PFSK-1 (cell line): ENCODE results near the gene TSPAN16.

Source experiments
- POLR2AphosphoS5 ChIP-seq: IDR thresholded peaks from 2 replicates; pipeline ENCODE4 v1.6.1; 2012; ENCODE audit warnings: low read depth, mild to moderate bottlenecking, control low read depth, low read length, moderate library complexity
- TAF1 ChIP-seq: IDR thresholded peaks from 2 replicates; pipeline ENCODE4 v1.6.1; 2012; ENCODE audit warnings: low read length, control low read depth, borderline replicate concordance; ENCODE audit not compliant: insufficient read depth
- TF ChIP-seq, protein P1 (sequence below), 2 experiments: IDR thresholded peaks; 2 replicates each; pipeline versions ENCODE4 v1.6.1 to v1.8.0; 2011 to 2012; ENCODE audit warnings: low read depth in 2 of 2, low read length in 2 of 2, control low read depth in 1 of 2, inconsistent platforms in 1 of 2, mild to moderate bottlenecking in 1 of 2, moderate library complexity in 1 of 2; ENCODE audit not compliant: insufficient read depth in 1 of 2

DNA sequence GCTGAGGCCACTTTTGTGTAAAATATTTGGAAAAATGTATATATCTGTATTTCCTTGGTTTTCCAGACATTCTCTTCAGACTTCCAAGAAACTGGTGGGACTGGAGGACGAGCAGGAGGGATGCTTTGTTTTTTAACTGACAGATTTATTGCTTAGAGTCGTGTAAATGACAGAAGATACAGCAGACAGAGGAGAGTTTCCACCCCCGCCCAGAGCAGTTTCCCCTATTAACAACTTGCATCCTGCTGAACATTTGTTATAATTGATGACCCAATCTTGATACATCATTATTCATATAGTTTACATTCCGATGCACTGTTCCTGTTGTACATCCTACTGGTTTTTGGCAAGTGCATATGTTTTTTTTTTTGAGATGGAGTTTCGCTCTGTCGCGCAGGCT is 26.6 kb upstream of the TSPAN16 start:
- TF ChIP-seq POLR2AphosphoS5 (no peak), TAF1 (no peak)
- TF ChIP-seq, protein P1, sequence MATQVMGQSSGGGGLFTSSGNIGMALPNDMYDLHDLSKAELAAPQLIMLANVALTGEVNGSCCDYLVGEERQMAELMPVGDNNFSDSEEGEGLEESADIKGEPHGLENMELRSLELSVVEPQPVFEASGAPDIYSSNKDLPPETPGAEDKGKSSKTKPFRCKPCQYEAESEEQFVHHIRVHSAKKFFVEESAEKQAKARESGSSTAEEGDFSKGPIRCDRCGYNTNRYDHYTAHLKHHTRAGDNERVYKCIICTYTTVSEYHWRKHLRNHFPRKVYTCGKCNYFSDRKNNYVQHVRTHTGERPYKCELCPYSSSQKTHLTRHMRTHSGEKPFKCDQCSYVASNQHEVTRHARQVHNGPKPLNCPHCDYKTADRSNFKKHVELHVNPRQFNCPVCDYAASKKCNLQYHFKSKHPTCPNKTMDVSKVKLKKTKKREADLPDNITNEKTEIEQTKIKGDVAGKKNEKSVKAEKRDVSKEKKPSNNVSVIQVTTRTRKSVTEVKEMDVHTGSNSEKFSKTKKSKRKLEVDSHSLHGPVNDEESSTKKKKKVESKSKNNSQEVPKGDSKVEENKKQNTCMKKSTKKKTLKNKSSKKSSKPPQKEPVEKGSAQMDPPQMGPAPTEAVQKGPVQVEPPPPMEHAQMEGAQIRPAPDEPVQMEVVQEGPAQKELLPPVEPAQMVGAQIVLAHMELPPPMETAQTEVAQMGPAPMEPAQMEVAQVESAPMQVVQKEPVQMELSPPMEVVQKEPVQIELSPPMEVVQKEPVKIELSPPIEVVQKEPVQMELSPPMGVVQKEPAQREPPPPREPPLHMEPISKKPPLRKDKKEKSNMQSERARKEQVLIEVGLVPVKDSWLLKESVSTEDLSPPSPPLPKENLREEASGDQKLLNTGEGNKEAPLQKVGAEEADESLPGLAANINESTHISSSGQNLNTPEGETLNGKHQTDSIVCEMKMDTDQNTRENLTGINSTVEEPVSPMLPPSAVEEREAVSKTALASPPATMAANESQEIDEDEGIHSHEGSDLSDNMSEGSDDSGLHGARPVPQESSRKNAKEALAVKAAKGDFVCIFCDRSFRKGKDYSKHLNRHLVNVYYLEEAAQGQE (IDR thresholded peaks at IDR 0.05; ENCODE audit: insufficient read depth in 1 of 2, low read depth in 2 of 2, low read length in 2 of 2) = no peak
